LNCaP clone FGC (cell line): Measurements from ENCODE around the gene ZNF689.
"Not testable (repeated sequence)": the region's sequence is repeated elsewhere in the genome, so short reads cannot be mapped to it uniquely, and the experiment has no call there.

Experiments
- DNase-seq: peaks from one replicate; pipeline ENCODE4 v3.0.0-alpha.2; 2011; ENCODE audit warnings: low read depth
- H3K4me3 ChIP-seq: 2 replicates; pipeline ENCODE4 v1.5.1; 2011; ENCODE audit warnings: mild to moderate bottlenecking, low read depth, low read length, control low read depth
- TF ChIP-seq, protein P1 (sequence below): IDR thresholded peaks from 2 replicates; pipeline ENCODE4 v1.5.1; 2012; ENCODE audit warnings: mild to moderate bottlenecking; ENCODE audit not compliant: control insufficient read depth, insufficient read depth; ENCODE audit errors: extremely low read depth

ZNF689 gene

GRCh38 chr16:30649725-30650368, 39.7 kb upstream of the ZNF689 start:
- TF ChIP-seq, protein P1, sequence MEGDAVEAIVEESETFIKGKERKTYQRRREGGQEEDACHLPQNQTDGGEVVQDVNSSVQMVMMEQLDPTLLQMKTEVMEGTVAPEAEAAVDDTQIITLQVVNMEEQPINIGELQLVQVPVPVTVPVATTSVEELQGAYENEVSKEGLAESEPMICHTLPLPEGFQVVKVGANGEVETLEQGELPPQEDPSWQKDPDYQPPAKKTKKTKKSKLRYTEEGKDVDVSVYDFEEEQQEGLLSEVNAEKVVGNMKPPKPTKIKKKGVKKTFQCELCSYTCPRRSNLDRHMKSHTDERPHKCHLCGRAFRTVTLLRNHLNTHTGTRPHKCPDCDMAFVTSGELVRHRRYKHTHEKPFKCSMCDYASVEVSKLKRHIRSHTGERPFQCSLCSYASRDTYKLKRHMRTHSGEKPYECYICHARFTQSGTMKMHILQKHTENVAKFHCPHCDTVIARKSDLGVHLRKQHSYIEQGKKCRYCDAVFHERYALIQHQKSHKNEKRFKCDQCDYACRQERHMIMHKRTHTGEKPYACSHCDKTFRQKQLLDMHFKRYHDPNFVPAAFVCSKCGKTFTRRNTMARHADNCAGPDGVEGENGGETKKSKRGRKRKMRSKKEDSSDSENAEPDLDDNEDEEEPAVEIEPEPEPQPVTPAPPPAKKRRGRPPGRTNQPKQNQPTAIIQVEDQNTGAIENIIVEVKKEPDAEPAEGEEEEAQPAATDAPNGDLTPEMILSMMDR = no peak
- DNase-seq = no peak
- H3K4me3 ChIP-seq = peak overlapping the region; percentile 96

DNA sequence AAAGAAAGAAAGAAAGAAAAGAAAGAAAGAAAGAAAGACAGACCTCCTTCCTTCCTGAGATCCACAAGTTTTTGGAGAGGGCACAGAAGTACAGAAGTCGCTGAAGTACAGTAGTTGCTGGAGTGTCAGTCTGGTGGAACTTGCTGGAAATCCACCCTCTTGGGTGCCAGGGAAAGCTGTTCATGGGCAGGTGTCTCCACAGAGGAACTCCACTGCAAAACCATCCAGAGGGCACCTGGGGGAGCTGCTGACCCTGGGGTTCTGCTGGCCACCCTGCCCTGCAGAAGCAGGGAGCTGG, 37.0 kb upstream of the ZNF689 start:
- no peak for DNase-seq
- TF ChIP-seq, protein P1 = no peak
- no peak overlapping the region for H3K4me3 ChIP-seq

DNA sequence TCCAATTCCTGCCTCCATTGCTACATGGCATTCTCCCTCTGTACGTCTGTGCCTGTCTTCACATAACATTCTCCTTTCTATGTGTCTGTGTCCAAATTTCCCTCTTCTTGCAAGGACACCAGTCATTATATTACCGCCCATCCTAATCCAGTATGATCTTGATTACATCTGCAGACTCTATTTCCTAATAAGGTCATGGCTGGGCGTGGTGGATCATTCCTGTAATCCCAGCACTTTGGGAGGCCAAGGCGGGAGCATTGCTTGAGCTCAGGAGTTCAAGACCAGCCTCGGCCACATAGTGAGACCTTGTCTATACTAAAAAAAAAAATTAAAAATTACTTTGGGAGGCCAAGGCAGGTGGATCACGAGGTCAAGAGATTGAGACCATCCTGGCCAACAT, 35.5 kb upstream of the ZNF689 start:
- DNase-seq = no peak
- no peak overlapping the region for H3K4me3 ChIP-seq
- TF ChIP-seq, protein P1 = no peak

GRCh38 chr16:30644334-30644830, 34.2 kb upstream of the ZNF689 start:
- TF ChIP-seq, protein P1 = no peak
- no peak overlapping the region for H3K4me3 ChIP-seq
- DNase-seq = no peak

GRCh38 chr16:30641378-30641982, 31.3 kb upstream of the ZNF689 start:
- DNase-seq = no peak
- no peak overlapping the region for H3K4me3 ChIP-seq
- TF ChIP-seq, protein P1 = no peak

DNA sequence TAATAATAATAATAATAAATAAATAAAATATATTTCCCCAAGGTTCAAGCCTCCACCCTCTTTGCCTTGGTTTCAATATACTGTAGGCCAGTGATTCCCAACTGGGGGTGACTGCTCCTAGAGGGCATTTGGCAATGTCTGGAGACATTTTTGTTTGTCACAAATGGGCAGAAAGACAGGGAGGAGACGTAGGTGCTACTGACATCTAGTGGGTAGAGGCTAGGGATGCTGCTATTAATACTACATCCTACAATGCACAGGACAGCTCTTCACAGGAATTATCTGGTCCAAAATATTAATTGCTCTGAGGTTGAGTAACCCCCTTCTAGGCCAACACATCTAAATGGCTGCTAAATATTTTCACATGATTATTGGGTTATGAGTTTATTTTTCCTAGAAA, 27.8 kb upstream of the ZNF689 start:
- TF ChIP-seq, protein P1 = peak; percentile 59
- peak; percentile 50 for DNase-seq
- no peak overlapping the region for H3K4me3 ChIP-seq

- not testable (repeated sequence) for H3K4me3 ChIP-seq, DNase-seq
Measured at GRCh38 chr16:30637139-30637538, 26.9 kb upstream of the ZNF689 start.
